WERI-Rb-1 (cell line): Measurements from ENCODE around the gene MYMK.

Experiments
- DNase-seq: peaks from one replicate; pipeline ENCODE4 v3.0.0-alpha.2; 2020
- H3K27ac ChIP-seq: fragments of 250-450 bp; sonication (Bioruptor Pico); 2 replicates; pipeline ENCODE4 v1.5.1; 2020; ENCODE audit warnings: mild to moderate bottlenecking, moderate library complexity
- H3K27me3 ChIP-seq: fragments of 250-450 bp; sonication (Bioruptor Pico); 2 replicates; pipeline ENCODE4 v1.5.1; 2021; ENCODE audit warnings: mild to moderate bottlenecking, low read depth, moderate library complexity; ENCODE audit not compliant: insufficient read depth, severe bottlenecking
- H3K36me3 ChIP-seq: fragments of 250-450 bp; sonication (Bioruptor Pico); 2 replicates; pipeline ENCODE4 v1.5.1; 2020; ENCODE audit warnings: mild to moderate bottlenecking, moderate library complexity
- H3K4me3 ChIP-seq: 2 replicates; pipeline ENCODE4 v1.5.1; 2011; ENCODE audit warnings: low read depth, mild to moderate bottlenecking, control low read depth, low read length
- H3K9me3 ChIP-seq: fragments of 250-450 bp; sonication (Bioruptor Pico); 2 replicates; pipeline ENCODE4 v1.5.1; 2021; ENCODE audit warnings: mild to moderate bottlenecking, moderate library complexity; ENCODE audit not compliant: severe bottlenecking
- CTCF ChIP-seq: IDR thresholded peaks from 2 replicates; pipeline ENCODE4 v1.5.1; 2011; ENCODE audit warnings: low read depth, mild to moderate bottlenecking, control low read depth, inconsistent platforms, low read length

Gene MYMK

GRCh38 chr9:133477992-133478850, 46.5 kb downstream of the MYMK start:
- no peak for TF ChIP-seq CTCF
- H3K9me3 ChIP-seq = no peaks in the 10 kb centered on the region
- peak overlapping the region; percentile 49 for H3K4me3 ChIP-seq
- H3K27ac ChIP-seq = peak overlapping the region; percentile 79
- H3K27me3 ChIP-seq = no peaks in the 10 kb centered on the region
- peak; percentile 39 for DNase-seq
- peaks cover 13% of the 10 kb centered on the region for H3K36me3 ChIP-seq

- Histone ChIP-seq H3K27ac (no peak overlapping the region), H3K9me3 (no peaks in the 10 kb centered on the region)
Observed at GRCh38 chr9:133477461-133477860, 47.3 kb downstream of the MYMK start.

GRCh38 chr9:133476941-133477340, 47.8 kb downstream of the MYMK start:
- Histone ChIP-seq H3K27ac (no peak overlapping the region), H3K36me3 (peaks cover 16% of the 10 kb centered on the region), H3K4me3 (no peak overlapping the region), H3K9me3 (no peaks in the 10 kb centered on the region), H3K27me3 (no peaks in the 10 kb centered on the region)
- DNase-seq = no peak
- no peak for TF ChIP-seq CTCF

More at GRCh38 chr9:133477461-133477860, 47.3 kb downstream of the MYMK start:
- no peak for DNase-seq
- Histone ChIP-seq H3K4me3 (no peak overlapping the region), H3K27me3 (no peaks in the 10 kb centered on the region), H3K36me3 (peaks cover 16% of the 10 kb centered on the region)
- no peak for TF ChIP-seq CTCF

- no peaks in the 10 kb centered on the region for H3K9me3 ChIP-seq
- H3K4me3 ChIP-seq = no peak overlapping the region
- no peaks in the 10 kb centered on the region for H3K27me3 ChIP-seq
- TF ChIP-seq CTCF = no peak
- DNase-seq = no peak
- peaks cover 22% of the 10 kb centered on the region for H3K36me3 ChIP-seq
- H3K27ac ChIP-seq = no peak overlapping the region
Observed at GRCh38 chr9:133476036-133476931, 48.5 kb downstream of the MYMK start.

GRCh38 chr9:133475292-133476012, 49.3 kb downstream of the MYMK start:
- no peaks in the 10 kb centered on the region for H3K9me3 ChIP-seq
- no peak for TF ChIP-seq CTCF
- H3K27me3 ChIP-seq = no peaks in the 10 kb centered on the region
- H3K36me3 ChIP-seq = peaks cover 23% of the 10 kb centered on the region
- H3K4me3 ChIP-seq = no peak overlapping the region
- no peak for DNase-seq
- H3K27ac ChIP-seq = no peak overlapping the region
